Right lobe of liver (tissue), 4 donors: ENCODE measurements around the gene ZMYND8.

ENCODE experiments used
- CTCF ChIP-seq, 4 donors: fragments of 200-600 bp in 3 of 4; fragments of 450-650 bp in 1 of 4; IDR thresholded peaks; one replicate each; pipeline versions ENCODE4 v1.5.1 to v1.8.0; 2016 to 2022; ENCODE audit warnings: antibody characterized with exemption in 4 of 4, mild to moderate bottlenecking in 2 of 4
- POLR2A ChIP-seq: fragments of 450-650 bp; IDR thresholded peaks from one replicate; pipeline ENCODE4 v1.6.1; 2017; ENCODE audit warnings: antibody characterized with exemption, mild to moderate bottlenecking
- donor health status: DM: no; HTN: no; CAD: no.
- donor health status: DM: no; HTN: no; CAD: no.
- donor health status: DM: no; HTN: yes; CAD: no.

GRCh38 chr20:47209982-47210381 is 146.5 kb downstream of the ZMYND8 start:
- TF ChIP-seq POLR2A (no peak), CTCF (IDR thresholded peaks at IDR 0.05) (no peak)
